T-helper 2 cell (primary cell): ENCODE data around the gene HELZ.
"Not testable (repeated sequence)": the region's sequence is repeated elsewhere in the genome, so short reads cannot be mapped to it uniquely, and the experiment has no call there.

ENCODE experiments used
- DNase-seq, 5 experiments: peaks; one replicate each; pipeline versions ENCODE4 v3.0.0 to v3.0.0-alpha.2; 2012 to 2022
- total RNA-seq, 2 donors: gene quantifications; one replicate each; lab custom pipeline; 2026; lab: John Stamatoyannopoulos, UW

HELZ gene, protein sequence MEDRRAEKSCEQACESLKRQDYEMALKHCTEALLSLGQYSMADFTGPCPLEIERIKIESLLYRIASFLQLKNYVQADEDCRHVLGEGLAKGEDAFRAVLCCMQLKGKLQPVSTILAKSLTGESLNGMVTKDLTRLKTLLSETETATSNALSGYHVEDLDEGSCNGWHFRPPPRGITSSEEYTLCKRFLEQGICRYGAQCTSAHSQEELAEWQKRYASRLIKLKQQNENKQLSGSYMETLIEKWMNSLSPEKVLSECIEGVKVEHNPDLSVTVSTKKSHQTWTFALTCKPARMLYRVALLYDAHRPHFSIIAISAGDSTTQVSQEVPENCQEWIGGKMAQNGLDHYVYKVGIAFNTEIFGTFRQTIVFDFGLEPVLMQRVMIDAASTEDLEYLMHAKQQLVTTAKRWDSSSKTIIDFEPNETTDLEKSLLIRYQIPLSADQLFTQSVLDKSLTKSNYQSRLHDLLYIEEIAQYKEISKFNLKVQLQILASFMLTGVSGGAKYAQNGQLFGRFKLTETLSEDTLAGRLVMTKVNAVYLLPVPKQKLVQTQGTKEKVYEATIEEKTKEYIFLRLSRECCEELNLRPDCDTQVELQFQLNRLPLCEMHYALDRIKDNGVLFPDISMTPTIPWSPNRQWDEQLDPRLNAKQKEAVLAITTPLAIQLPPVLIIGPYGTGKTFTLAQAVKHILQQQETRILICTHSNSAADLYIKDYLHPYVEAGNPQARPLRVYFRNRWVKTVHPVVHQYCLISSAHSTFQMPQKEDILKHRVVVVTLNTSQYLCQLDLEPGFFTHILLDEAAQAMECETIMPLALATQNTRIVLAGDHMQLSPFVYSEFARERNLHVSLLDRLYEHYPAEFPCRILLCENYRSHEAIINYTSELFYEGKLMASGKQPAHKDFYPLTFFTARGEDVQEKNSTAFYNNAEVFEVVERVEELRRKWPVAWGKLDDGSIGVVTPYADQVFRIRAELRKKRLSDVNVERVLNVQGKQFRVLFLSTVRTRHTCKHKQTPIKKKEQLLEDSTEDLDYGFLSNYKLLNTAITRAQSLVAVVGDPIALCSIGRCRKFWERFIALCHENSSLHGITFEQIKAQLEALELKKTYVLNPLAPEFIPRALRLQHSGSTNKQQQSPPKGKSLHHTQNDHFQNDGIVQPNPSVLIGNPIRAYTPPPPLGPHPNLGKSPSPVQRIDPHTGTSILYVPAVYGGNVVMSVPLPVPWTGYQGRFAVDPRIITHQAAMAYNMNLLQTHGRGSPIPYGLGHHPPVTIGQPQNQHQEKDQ (N-terminal part only)
- total RNA-seq = 142 to 160 reads per million in 2 donors

DNA sequence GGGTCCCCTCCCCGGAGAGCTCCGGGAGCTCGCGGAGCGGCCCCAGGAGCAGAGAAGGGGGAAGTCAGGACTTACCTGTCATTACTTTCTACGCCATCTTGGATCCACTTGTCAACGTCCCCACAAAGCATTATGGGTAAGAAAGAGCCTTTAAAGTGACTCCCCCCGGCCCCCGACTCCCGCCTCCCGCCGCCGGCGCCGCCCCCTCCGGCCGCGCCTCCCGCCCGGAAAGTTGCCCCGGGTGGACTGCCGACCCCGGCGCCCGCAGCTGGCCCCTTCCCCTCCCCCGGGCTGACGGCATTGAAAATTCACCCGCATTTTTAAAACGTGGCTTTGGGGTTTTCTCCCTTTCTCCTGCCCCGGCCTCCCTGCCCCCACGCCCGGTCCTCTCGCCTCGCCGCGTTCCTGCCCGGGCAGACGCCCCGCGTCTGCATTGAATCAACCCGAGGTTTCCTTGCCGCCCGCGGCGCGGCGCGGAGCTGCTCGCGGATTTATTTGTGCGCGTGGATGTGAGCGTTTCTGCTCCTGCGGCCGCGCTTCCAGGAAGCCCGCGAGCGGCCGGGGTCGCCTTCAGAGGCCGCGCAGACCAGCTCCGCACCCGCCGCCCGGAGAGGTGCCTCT lies at the start of gene HELZ:
TSS of gene HELZ (minus strand) at position 124 of the 621 bp plus-strand sequence. CDS start 26,392 bp downstream, outside the sequence.
- DNase-seq = peak; percentile 55 to 89 (median 66)

GRCh38 chr17:67293251-67294203 lies 48.5 kb upstream of the HELZ start:
- peak; percentile 22 to 82 (median 47) for DNase-seq

- DNase-seq = no peak
These were observed 45.8 kb upstream of the HELZ start for GRCh38 chr17:67290711-67291291.

DNA sequence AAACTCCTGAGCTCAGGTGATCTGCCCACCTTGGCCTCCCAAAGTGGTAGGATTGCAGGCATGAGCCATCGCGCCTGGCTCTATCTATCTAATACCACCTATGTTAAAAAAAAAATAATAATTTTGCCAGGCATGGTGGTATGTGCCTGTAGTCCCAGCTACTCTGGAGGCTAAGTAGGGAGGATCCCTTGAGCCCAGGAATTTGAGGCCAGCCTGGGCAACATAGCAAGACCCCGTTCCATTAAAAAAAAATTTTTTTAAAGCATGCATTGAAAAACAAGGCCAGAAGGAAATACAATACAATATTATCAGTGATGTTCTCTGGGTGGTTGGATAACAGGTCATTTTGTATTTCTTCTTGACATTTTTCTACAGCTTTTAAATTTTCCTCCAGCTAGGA lies 45.2 kb upstream of the HELZ start:
- DNase-seq = no peak

DNA sequence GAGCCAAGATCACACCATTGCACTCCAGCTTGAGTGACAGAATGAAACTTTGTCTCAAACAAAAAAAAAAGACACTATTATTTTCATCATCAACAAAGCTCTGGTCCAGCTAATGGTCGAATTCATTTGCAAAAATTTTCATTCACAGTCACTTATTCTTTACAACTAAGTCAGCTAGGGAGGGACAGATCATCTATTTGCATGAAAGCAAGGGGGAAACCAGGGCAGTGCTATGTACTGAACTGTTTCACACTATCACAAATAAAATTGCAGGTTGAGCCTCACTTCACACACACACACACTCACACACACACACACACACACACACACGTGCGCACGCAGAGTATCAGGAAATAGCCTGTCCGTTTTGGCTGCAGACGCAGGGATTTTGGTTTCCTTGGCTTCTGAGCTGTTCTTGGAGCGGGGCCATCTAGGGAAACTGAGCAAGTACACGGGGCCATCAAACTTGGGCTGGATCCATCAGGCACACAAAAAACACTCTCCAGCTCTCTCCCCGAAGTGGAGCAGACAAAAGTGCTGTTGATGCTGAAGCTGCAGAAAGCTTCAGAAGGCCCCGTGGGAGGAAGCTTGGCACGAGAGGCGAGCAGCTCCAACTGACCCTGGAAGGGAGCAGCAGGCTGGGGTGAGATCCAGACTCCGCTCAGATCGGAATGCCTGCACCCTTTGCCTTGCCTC lies 44.3 kb upstream of the HELZ start:
- DNase-seq = no peak

DNA sequence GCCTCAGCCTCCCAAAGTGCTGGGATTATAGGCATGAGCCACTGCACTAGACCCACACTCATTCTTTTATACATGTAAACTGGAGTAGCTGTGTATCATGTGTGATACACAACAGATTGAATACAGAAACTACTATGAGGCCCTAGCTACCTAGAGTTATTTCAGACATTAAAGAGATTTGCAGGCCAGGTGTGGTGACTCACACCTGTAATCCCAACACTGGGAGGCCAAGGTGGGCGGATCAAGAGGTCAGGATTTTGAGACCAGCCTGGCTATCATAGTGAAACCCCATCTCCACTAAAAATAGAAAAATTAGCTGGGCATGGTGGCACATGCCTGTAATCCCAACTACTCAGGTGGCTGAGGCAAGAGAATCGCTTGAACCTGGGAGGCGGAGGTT lies 41.8 kb upstream of the HELZ start:
- DNase-seq = not testable (repeated sequence)

GRCh38 chr17:67285360-67285759 lies 40.4 kb upstream of the HELZ start:
- DNase-seq = no peak

DNA sequence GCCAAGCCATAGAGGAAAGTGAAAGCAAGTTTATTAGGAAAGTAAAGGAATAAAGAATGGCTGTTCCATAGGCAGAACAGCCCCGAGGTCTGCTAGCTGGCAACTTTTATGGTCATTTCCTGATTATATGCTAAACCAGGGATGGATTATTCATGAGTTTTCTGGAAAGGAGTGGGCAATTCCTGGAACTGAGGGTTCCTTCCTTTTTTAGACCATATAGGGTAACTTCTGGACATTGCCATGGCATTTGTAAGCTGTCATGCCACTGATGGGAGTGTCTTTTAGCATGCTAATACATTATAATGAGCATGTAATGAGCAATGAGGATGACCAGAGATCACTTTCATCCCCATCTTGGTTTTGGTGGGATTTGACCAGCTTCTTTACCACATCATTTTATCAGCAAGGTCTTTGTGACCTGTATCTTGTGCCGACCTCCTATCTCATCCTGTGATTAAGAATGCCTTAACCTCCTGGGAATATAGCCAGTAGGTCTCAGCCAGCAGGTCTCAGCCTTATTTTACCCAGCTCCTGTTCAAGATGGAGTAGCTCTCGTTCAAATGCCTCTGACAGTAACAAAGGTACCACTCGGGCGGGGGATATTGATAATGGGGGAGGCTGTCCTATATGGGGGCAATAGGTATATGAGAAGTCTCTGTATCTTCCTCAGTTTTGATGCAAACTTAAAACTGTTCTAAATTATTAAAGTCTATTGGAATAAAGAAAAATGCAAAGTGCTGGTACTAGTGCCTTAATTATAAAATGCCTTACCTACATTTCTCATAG lies 38.9 kb upstream of the HELZ start:
- DNase-seq = no peak

GRCh38 chr17:67281743-67282142 lies 36.7 kb upstream of the HELZ start:
- DNase-seq = no peak

DNA sequence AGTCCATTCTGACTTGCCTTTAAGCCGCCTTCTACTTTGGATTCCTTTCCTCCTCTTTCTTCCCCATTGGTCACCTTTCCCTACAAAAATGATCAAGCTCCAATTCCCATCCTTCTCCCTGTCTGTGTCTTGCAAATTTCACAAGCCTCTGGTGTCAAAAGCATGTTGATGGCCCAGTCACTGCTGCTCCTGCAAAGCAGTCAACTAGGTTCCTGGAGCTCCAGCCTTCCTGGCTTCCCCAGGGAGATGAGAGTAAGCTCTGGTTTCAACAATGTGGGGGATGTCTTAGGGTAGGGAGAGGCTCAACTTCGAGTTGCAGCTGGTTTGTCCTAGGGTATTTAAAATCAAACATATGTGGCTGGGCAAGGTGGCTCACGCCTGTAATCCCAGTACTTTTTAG lies 36.1 kb upstream of the HELZ start:
- DNase-seq = no peak

- DNase-seq = no peak
These were observed 35.3 kb upstream of the HELZ start for GRCh38 chr17:67280279-67280678.

DNA sequence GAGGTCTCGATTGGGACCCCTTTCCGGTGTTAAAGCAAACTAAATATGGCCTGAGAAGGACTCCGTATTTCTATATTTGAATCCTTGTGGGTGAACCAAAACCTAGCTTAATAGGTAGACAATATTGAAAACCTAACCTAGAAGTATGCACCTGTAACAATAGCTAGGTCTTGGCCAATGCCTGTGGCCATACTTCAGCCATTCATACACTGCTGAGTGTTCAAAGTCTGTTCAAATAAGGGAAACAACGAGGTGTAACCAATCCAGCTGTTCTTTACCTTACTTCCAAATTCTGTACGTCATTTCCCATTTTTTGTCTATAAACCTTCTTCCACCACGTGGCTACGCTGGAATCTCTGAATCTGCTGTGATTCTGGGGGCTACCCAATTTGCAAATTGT lies 34.1 kb upstream of the HELZ start:
- DNase-seq = no peak

DNA sequence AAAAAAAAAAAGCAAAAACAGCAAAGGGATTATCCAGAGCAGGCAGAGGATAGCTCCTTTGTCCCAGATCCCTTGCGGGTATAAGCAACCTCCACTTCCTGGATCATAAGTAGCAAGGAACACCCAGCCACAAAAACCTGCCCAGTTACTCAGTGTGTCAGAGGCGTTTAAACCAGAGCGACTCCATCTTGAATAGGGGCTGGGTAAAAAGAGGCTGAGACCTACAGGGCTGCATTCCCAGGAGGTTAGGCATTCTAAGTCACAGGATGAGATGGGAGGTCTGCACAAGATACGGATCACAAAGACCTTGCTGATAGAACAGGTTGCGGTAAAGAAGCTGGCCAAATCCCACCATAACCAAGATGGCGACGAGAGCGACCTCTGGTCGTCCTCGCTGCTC lies 33.4 kb upstream of the HELZ start:
- DNase-seq = no peak

GRCh38 chr17:67276075-67276474 lies 31.1 kb upstream of the HELZ start:
- no peak for DNase-seq

DNA sequence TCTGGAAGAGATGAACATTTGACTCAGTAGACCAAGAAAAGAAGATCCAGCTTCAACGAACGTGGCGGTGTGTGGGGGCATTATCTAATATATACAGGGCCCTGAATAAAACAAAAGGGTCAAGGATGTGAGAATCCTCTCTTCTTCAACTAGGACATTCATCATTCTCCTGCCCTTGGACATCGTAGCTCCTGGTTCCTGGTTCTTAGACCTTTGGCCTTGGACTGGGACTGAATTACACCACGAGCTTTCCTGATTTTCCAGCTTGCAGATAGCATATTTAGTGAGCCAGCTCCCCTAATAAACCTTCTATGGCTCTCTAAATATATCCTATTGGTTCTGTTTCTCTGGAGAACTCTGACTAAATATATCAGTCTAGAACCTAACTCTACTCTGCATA lies 29.5 kb upstream of the HELZ start:
- DNase-seq = no peak

- DNase-seq = no peak
These were observed 28.9 kb upstream of the HELZ start for GRCh38 chr17:67273900-67274299.

DNA sequence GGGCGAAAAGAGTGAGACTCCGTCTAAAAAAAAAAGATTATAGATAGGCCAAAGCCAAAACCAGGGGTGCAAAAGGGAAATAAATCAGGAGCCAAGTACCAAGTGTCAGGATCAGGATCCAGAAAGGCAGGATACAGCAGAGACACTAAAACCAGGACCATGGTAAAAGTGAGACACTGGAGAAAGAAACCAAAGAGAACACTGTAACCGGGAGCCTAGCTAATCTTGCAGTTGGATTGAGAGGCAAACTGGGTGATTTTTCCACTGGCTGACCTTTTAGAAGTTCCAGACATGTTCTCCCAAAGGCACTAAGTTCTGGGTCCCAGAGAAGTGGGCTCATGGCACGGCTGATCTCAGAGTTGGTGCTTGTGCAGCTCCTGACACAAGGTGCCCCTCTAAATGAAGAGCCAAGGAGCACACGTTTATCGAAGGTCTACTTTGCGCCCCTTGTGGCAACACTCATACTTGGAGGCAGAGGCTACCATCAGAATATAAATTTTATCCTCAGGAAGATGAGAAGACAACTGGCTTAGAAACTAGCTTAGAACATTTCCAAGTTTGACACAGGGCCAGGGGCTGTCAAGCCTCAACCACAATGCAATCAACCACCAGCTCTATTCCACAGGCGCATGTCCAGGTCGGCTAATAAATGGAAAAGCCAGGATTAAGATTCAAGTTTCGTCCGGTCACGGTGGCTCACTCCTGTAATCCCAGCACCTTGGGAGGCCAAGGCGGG lies 27.5 kb upstream of the HELZ start:
- DNase-seq = no peak

- not testable (repeated sequence) for DNase-seq
These were observed 26.2 kb upstream of the HELZ start for GRCh38 chr17:67271187-67271586.

- DNase-seq = no peak
These were observed 25.4 kb upstream of the HELZ start for GRCh38 chr17:67270416-67270815.
